ENCODE measurements around the gene ARHGAP15.

ARHGAP15 gene

DNA sequence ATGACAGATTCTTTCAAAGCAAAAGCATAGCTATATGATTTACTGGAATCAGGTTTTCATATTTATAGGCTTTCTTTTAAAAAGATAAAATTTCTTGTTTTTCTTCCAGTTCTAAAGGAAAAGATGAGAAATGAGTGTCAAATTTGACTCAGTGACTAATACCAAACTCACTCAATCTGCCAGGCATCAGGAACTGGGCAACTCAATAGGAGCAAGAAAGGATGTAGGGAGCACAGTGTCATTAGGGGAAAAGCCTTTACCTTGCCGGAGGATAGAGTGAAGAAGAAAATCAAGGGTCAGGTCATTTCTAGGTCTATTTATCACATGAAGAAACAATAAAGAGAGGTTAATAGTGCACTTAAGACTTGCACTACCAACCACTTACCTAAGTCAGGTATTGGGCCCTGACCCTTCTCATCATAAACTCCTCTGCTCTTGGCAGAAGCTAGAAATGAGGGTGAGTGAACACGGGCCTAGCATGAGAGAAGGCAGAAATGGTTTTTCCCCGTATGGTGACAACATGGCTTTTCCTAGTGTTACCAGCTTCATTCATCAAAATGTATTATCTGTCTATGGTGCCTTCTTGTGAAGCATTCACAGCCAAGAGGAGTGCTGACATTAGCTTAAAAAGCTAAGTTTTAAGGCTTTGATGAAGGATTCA lies 151.0 kb downstream of the ARHGAP15 start:
- DNase-seq = no peak

DNA sequence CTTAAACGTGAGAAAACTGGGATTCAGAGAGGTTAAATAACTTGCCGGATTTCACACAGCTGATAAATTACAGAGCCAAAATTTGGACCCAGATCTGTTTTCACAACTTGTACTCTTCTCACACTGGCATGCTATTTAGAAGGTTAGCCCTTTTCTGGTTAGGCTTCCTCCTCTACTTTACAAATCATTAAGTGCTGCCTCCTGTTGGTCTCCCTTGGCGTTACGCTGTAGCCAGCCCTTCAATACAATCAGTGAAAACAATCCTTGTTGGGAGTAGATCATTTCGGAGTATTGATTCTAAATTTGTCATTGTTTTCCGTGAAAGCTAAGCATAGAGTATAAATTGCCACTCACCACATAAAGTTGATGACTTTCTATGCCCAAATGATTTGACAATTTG lies 153.5 kb downstream of the ARHGAP15 start:
- peak; percentile 54 for DNase-seq

DNA sequence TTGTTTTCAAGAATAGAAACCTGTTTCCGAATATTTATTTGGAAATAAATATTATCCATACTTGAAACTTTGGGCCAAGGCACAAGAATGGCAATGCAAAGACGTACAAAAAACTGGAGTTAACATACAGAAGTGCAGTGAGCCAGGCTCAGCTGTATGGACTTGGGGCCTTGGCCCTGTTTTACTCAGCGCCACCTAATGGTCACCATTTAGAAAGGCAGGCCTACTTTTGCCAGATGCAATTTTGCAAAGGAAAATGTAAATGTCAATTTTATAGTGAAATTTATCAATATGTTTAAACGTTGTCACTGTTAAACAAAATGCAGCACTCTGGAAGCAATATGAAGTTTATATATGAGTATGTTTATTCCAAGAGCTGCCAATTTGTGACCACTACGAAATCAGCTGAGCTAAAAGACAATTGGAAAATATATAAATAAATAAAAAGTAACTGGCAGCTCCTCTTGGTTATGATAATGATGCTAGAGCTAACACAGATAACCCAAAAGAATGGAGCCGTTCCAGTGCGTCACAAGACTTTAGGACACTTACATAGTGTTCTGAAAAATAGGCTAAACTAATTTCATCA lies 155.0 kb downstream of the ARHGAP15 start:
- DNase-seq = peak; percentile 35

DNA sequence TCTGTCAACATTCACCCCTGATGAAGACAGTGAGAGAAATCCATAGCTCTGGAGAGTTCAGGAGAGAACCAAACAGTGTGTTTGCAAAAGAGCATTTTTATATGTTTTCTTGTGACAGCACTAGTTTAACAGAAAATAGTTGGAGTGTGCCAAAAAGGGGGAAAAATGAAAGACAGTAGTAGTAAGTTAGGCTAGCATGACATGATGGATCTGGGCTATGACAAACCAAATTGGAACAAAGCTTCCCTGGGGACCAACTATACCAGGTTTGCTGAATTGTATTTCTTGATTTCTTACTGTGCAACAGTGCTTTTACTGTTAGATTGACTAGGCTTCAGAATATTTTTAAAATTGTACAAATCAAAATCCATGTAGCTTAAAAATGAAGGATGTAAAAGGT lies 159.8 kb downstream of the ARHGAP15 start:
- DNase-seq = no peak

DNA sequence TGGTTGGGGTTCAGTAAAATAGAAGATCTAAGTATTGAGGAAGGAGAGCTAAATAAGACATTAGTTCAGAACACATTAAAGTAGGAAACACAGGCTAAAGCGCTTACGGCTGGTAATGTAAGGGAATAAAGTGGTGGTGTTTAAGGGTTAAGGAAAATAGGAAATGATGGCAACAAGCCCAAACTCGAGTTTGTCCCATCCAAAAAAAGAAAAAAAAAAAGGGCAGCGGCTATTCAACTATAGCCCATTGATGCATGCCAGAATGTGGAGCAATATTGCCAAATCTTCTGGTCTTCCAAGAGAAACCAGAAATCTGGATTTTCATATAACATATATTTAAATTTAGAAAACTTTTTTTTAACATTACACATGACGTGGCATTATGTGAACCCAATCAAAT lies 161.0 kb downstream of the ARHGAP15 start:
- no peak for DNase-seq

DNA sequence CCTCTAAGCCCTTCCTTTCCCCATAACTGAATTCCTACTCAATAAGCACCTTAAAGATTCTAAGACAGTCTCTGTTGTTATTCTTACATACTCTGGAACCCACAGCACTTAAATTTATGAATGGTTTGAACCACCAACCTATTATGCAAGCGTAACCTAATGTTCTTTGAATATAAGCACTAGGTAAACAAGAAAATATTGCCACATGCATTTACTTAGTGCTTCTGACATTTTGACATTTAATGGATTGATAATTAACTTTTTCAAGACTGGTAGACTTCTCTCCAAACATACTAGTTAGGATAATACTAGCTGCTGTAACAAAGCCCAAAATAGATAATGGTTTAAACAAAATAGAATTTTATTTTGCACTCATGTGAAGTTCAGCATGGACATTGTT lies 164.8 kb downstream of the ARHGAP15 start:
- DNase-seq = no peak

DNA sequence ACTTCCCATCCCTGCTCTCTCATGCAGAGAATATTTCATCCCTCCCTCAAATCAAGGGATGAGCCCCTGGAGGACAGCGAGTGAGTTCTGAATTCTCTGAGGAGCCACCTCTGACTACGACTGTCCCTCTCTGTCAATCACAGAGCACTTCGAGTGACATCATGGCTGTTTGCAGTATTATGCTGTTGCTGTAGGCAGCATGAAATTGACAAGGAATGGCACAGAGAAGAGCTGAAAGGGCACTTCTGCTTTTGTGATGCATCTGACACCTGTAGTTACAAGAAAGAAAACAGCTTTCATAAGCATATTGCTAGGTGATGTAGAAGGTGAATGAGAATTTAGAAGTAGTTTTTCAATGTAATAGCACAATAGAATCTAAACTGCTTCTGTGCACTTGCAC lies 166.9 kb downstream of the ARHGAP15 start:
- no peak for DNase-seq

DNA sequence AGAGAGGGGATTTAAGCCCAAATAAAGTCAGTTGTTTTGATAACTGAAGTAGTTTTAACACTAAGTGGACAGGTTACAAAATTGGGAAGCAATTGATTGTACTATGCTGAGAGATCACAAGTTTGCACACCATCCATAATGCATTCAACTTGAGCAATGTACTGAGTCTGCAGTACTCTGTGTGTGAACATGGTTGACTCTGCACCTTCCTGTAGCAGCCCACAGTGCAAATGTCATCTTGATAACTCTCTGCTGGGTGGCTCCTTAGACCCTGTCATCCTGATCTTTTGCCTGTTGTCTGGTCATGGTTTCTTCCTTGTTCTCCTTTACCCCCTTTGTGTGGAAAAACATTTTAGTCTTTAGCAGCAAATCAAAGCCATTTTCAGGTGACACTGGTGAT lies 168.0 kb downstream of the ARHGAP15 start:
- DNase-seq = no peak

DNA sequence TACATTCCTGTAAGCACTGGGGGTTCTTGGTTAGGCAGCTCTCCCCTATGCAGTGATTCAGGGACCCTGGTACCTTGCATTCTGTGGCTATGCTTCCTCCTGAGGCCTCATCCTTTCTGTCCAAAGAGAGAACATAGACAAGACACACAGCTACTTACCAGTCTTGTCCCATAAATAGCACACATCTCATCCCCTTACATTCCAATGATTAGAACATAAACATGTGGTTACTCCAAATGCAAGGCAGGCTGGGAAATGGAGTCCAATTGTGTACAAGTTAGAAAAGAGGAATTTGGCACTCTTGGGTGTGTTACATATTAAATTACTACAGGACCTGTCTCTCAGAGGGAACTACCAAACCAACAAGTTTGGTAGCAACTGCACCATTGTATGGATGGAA lies 171.3 kb downstream of the ARHGAP15 start:
- no peak for DNase-seq

DNA sequence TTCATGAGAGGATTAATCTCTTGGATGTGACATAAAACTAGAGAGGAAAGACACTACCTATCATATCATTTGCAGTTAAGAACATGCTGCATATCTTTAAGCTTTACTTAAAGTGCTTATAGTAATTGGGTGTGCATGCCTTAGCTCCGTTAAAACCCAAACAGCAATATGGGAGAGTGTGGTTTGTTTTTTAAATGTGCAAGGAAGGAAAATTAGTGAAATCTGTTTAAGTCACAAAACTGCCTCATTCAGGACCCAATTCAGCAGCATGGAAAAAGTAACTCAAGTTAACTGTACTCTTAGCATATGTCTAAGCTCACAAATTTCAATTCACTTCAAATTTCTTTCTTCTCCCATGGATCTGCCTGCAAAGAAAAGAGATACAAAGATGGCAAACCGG lies 182.2 kb downstream of the ARHGAP15 start:
- DNase-seq = no peak

DNA sequence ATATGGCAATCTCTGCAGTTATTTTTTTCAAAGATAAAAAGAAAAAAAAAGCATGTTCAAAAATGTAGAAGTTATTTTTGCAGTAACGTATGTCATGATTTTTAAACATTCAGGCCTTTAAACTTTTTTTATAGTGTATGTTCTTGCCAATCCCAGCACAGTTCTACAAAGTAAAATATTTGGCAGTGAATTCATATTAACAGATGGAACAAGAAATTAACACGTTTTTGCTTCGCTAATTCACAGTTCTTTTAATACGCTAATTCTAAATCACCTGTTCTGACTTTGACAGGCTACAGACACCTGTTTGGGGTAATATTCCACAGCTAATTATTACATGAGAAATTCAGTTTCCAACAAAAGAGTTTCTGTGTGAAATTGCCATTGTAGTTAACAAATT lies 183.2 kb downstream of the ARHGAP15 start:
- no peak for DNase-seq

DNA sequence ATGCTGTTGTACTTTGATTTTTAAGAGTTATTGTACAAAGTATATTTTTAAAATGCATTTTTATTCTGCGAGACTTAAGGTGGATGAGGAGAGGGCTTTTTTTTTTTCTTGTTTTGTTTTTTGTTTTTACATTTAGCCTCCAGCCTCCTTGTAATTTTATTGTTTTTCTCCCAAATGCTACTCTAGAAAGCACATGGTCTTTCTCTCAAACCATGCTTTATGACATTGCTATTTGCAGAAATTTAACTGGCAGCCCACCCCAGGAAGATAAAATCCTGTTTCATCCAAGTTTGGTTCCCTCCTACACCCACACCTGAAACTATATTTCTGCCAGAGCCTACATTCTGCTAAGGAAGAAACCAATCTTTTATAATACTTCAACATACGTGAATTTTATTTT lies 184.6 kb downstream of the ARHGAP15 start:
- DNase-seq = no peak

DNA sequence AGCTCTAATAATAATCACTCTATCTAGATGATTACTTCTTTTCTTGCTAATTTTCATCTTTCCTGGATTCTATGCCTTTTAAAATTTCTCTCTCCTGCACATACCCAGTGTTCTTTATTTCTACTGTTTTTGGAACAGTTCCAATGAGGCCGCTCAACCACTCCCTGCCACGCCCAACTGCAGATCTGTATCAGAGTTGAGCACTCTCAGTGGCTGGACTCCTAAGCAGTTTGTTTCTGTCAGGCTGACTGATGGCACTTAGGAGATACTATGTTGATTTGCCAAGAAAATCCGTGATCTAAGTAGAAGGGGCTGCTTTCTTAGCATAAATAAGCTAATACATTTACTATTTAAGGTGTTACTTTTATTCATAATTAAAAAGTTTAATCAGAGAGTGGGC lies 192.8 kb downstream of the ARHGAP15 start:
- DNase-seq = no peak

DNA sequence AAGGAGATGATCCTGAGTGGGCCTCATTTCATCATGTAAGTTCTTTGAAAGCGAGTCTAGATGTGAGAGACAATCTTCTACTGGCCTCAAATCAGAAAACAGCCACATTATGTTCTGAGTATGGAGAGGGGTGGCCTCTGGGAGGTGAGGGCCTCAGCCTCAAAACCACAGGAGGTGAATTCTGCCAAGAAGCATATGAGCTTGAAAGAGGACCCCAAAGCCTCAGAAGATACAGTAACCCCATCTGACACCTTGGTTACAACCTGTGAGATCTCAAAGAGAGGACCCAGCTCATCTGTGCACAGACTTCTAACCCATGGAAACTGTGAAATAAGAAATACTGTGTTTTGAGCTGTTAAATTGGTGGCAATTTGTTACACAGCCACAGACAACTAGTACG lies 200.1 kb downstream of the ARHGAP15 start:
- no peak for DNase-seq

DNA sequence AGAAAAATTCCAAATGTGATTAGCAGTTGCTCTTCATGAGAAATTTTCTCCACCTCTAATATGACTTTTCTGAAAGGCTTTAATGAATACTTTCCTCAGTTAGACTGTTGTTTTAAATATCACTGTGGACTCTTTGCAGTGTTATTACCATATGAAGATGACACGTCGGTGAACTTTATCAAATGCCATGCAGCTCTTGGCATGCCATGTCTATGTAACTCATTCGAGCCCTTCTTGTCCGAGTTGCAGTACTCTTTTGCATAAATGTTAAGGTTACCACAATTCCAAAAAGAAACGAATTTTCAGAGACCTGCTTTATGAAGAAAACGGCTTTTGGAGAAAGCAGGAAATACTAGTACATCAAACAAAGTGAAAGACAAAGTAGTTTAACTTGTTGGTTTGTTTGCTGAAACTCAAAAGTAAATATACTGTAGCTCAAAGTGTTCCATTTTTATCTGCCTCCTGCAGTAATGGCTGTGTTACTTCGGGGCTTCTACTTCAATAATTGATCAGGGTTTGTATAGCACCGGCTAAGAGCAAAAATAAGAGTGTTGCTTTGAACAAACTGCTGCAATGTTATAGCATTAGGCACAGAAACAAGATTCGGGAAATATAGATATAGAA lies 204.1 kb downstream of the ARHGAP15 start:
- DNase-seq = no peak

DNA sequence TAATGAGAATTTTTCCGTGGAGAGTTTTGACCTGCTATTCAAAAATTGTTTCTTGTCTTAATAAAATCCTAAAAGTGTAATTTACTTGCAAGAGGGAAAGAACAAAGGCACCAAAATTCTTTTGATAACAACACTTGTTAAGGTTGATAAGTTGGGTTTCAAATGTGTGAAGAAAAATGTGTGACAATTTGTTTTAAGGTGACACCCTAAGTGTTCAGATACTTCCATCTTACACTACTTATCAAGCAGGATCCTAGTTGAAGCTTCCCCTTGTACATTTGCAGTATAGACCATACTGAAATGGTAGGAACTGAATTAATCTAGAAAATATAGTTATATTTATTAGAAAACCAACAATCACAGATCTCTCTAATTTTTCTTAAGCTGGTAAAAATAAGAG lies 204.6 kb downstream of the ARHGAP15 start:
- no peak for DNase-seq

DNA sequence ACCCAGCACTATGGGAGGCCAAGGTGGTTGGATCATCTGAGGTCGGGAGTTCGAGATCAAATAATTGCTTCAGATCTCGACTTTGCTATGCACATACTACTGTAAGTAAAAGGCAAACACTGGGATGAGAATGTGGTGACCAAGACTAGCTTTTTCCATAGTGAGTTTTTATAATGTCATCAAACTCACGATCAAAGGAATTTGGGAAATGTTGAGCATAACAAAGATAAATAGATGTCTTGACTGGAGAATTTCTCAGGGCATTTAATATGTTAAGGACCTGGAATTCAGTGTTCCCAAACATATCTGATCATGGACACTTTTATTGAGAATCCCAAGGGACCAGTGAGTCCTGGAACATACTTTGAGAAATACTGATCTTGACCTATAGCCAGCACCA lies 205.6 kb downstream of the ARHGAP15 start:
- no peak for DNase-seq

DNA sequence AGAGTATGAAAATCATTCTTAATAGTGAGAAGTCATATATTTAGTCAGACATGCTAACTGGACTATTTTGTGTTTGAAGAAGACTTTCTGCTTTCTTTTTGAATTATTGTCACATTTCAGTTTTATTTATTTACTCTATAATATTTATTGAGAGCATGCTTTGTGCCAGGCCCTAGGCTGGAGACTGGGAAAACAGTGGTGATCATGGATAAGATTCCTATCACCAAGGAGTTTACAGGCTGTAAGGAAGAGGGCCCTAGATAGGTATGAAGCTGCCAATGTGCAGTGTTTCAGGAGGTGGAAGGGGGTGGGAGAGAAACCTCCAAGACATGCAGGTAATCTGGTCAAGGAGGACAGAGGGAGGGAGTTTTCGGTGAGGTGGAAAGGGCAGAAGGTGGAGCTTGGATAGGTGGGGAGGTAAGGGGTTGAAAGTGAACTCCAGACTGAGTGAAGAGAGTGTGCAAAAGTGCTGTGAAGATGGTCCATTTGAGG lies 207.5 kb downstream of the ARHGAP15 start:
- DNase-seq = no peak

DNA sequence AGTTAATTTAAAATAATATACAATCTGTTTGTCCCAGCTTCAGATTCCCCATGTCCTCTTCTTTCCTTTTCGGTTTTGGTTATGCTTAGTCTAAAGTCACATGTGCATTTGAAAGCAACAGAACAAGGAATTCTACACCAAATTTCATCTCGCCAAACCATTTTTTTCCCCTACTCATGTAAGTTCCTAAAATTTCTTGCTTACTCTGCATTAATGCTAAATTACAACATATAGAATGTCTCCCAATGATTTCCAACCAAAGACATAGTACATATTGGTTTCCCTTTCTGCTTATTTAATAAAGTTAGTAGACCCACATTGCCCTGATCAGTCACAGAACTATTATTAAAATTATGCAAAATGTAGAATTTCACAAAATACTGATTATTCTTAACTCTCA lies 212.3 kb downstream of the ARHGAP15 start:
- DNase-seq = no peak

DNA sequence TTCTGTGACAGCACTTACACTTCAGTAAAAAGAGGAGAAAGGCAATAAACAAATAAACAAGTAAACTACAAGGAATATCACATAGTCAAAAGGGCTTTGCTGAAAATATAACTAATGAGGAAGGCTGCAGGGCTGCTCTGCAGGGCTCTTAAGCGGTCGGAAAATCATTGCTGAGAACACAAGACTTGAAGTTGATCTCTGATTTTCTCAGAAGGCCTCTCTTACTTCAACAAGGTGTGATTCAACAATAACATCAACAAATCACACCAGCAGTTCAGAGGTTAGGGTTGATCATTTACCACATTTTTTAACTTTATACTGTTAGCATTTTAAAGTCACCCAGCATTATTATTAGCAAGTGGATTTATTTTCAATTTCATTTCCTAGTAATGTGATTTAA lies 215.6 kb downstream of the ARHGAP15 start:
- no peak for DNase-seq

DNA sequence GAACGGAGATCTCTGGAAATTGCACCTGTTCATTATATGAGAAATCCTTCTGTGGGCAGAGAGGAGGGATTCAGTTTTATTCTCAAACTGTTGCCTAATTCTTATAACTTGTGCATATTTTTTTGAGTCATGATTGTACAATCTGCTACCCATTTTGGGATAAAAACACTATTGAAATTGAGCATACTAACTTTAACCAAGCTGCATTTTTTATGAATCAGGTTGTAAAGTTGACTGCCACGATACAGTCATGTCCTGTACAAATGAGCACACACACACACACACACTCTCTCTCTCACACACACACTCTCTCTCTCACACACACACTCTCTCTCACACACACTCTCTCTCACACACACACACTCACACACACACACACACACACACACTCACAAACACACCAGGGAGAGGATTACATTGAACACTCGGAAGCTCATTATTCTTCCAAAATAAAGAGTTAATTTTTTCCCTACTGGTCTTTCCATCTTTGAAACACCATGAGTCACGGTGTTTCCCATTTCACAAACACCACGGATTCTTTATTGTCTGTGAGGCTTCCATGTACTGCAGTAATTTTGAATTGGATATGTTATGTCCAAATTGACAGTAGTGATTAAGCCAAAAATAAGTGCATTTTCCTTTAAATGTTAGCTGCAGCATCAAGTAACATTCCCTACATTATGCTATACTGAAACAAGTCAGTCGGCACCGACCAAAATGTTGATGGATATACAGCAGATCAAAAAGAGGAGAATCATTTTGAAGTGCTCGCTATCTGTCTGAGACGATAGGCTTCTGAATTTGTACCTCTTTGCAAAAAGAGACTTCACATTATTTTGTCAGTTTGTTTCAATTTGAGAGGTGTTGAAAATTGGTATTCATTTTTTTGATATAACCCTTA lies 216.9 kb downstream of the ARHGAP15 start:
- no peak for DNase-seq

DNA sequence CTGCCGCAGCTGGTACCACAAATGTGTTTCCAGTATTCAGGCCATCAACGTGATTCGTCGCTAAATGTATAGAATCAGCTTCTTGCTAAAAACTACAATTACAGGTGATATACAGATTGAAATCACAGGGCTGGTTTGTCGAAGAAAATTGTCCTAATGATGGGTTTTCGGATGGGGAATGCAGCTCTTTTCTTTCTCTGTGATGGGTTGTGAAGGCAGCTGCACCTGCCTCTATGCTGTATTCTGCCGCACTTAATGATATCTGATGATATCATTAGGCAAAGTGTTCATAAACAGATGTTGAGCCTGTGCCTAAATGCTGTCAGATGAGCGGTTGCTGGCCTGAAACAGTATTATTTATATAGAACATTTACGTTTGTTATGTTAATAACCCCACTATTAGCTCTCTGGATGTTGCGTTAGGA lies 218.1 kb downstream of the ARHGAP15 start:
- no peak for DNase-seq

DNA sequence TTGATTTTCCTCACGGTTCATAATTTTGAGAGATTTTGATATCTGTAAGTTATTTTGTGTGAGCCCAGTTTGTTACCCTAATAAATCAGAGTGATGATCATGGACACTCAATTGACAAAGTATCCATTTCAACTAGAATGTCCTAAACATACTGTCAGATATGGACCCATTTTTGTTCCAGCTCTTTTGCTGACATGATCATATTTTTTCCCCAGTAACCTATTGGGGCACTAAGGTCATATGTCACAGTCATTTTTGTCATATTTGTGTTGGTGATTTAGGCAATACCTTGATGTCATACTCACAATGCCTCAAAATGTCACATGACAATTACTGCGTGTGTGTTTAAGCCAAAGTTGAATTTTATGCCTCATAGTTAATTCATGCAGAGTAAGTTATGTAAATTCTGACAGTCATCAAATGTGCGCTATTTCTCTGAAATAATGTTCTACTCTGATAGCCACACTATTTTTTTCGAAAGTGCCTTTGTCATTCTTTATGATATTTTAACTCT lies 218.7 kb downstream of the ARHGAP15 start:
- no peak for DNase-seq

Data from activated CD4-positive, alpha-beta T cell treated with anti-CD3 and anti-CD28 coated beads for 48 hours (primary cell).